Left lung (tissue), 10 donors: Measurements from ENCODE around the gene PRR30. TPM values are rescaled to one million over a fixed set of nuclear protein-coding genes. Genes with fewer than 3 reads are reported as not detected.

Source experiments
- ATAC-seq: fragments of 200-7000 bp; cut with Tn5 transposase; one replicate; pipeline ENCODE4 v1.9.1; 2020; ENCODE audit warnings: moderate library complexity
- DNase-seq, 4 donors: peaks; one replicate each; pipeline ENCODE4 v3.0.0-alpha.2; 2013 to 2020
- H3K27ac ChIP-seq, 2 donors: fragments of 200-600 bp; sonication (generic) in 1 of 2; one replicate each; pipeline versions ENCODE4 v1.5.0 to v1.8.0; 2020 to 2021
- H3K27me3 ChIP-seq, 2 donors: fragments of 200-600 bp; sonication (generic) in 1 of 2; one replicate each; pipeline versions ENCODE4 v1.5.0 to v1.8.0; 2020 to 2021
- H3K36me3 ChIP-seq, 2 donors: fragments of 200-600 bp; sonication (generic) in 1 of 2; one replicate each; pipeline versions ENCODE4 v1.5.0 to v1.8.0; 2020 to 2021
- H3K4me1 ChIP-seq, 2 donors: fragments of 200-600 bp; one replicate each; pipeline ENCODE4 v1.8.0; 2021
- H3K4me3 ChIP-seq, 2 donors: fragments of 200-600 bp; sonication (generic) in 1 of 2; one replicate each; pipeline versions ENCODE4 v1.5.0 to v1.8.0; 2020 to 2021; ENCODE audit warnings: mild to moderate bottlenecking in 1 of 2
- H3K9me3 ChIP-seq, 2 donors: fragments of 200-600 bp; sonication (generic) in 1 of 2; one replicate each; pipeline versions ENCODE4 v1.5.0 to v1.8.0; 2020 to 2021
- CTCF ChIP-seq, 2 donors: fragments of 200-600 bp; sonication (generic) in 1 of 2; IDR thresholded peaks; one replicate each; pipeline versions ENCODE4 v1.5.0 to v1.8.0; 2021; ENCODE audit warnings: antibody characterized with exemption in 2 of 2
- intact Hi-C, 2 donors: fragments of 100-400 bp; cut with DNase I; formaldehyde crosslinking; loops; one replicate each; pipeline versions ENCODE4 v1.11.2 to v1.14.2; 2022
- polyA plus RNA-seq, 6 donors: library from polyadenylated mRNA; unstranded; fragments of 120-200 nt; gene quantifications; one replicate each; pipeline ENCODE4 v1.2.1, GENCODE V29; 2013; ENCODE audit not compliant: insufficient read length in 6 of 6
- total RNA-seq, 2 donors: library from RNA; stranded (reverse); fragmentation: NEBNext Ultra II Directional; extraction: Animal tissue kit (Norgen Biotek cat#: 25700); gene quantifications; one replicate each; pipeline ENCODE4 v1.2.1, GENCODE V29; 2021
- donor health status: DM: no; HTN: yes; CAD: no.
- donor health status: DM: no; HTN: no; CAD: no.

PRR30 gene
- total and polyA plus RNA-seq, 8 donors: not detected

- DNase-seq: no peak
- Histone ChIP-seq H3K4me1 (peaks cover 6 to 17% of the 10 kb centered on the region in 2 donors), H3K4me3 (peak overlapping the region in 1 of 2 donors; percentile 30), H3K27me3 (no peaks in the 10 kb centered on the region), H3K36me3 (peaks cover 0 to 5% of the 10 kb centered on the region in 2 donors), H3K9me3 (no peaks in the 10 kb centered on the region), H3K27ac (peak overlapping the region in 1 of 2 donors; percentile 46)
- intact Hi-C loops: loop anchor here in 1 of 2 donors (10.0 kb wide), 2 partner anchors 108 to 188 kb away; partner anchors contain the start of gene TRIM54
- no peak for TF ChIP-seq CTCF (IDR thresholded peaks at IDR 0.05)
- peak; percentile 23 for ATAC-seq
These were observed 42.4 kb downstream of the PRR30 start for GRCh38 chr2:27096748-27097297.

GRCh38 chr2:27095745-27096651 is 43.2 kb downstream of the PRR30 start:
- ATAC-seq (peak; percentile 93), DNase-seq (peak in 3 of 4 donors; percentile 62 to 83 (median 71))
- H3K9me3 ChIP-seq: no peaks in the 10 kb centered on the region
- H3K4me1 ChIP-seq: peaks cover 6 to 17% of the 10 kb centered on the region in 2 donors
- TF ChIP-seq CTCF (IDR thresholded peaks at IDR 0.05): no peak
- H3K27me3 ChIP-seq: no peaks in the 10 kb centered on the region
- peak overlapping the region; percentile 12 to 30 for H3K4me3 ChIP-seq
- H3K27ac ChIP-seq: peak overlapping the region in 1 of 2 donors; percentile 46
- peaks cover 0 to 5% of the 10 kb centered on the region in 2 donors for H3K36me3 ChIP-seq
- intact Hi-C loops: loop anchor here in 1 of 2 donors (10.0 kb wide), 2 partner anchors 109 to 189 kb away; partner anchors contain the start of gene TRIM54

GRCh38 chr2:27095427-27095744 is 43.8 kb downstream of the PRR30 start:
- Histone ChIP-seq H3K4me3 (no peak overlapping the region), H3K9me3 (no peaks in the 10 kb centered on the region), H3K27me3 (no peaks in the 10 kb centered on the region), H3K36me3 (peaks cover 0 to 5% of the 10 kb centered on the region in 2 donors), H3K4me1 (peaks cover 6 to 17% of the 10 kb centered on the region in 2 donors), H3K27ac (no peak overlapping the region)
- intact Hi-C loops: loop anchor here in 1 of 2 donors (10.0 kb wide), 2 partner anchors 109 to 189 kb away; partner anchors contain the start of gene TRIM54
- TF ChIP-seq CTCF (IDR thresholded peaks at IDR 0.05): no peak
- DNase-seq (no peak), ATAC-seq (no peak)

- DNase-seq (no peak), ATAC-seq (no peak)
- Histone ChIP-seq H3K9me3 (no peaks in the 10 kb centered on the region), H3K36me3 (peaks cover 0 to 1% of the 10 kb centered on the region in 2 donors), H3K27me3 (no peaks in the 10 kb centered on the region), H3K4me3 (no peak overlapping the region), H3K4me1 (peaks cover 6 to 17% of the 10 kb centered on the region in 2 donors), H3K27ac (no peak overlapping the region)
- intact Hi-C loops: loop anchor here in 1 of 2 donors (10.0 kb wide), 2 partner anchors 110 to 190 kb away; partner anchors contain the start of gene TRIM54
- TF ChIP-seq CTCF (IDR thresholded peaks at IDR 0.05): no peak
These were observed 44.7 kb downstream of the PRR30 start for GRCh38 chr2:27094353-27094984.
